ENCODE results near the gene DUSP10.
A peak's percentile ranks its signal among the peaks of the same experiment; 100 is the strongest.

Gene DUSP10

DNA sequence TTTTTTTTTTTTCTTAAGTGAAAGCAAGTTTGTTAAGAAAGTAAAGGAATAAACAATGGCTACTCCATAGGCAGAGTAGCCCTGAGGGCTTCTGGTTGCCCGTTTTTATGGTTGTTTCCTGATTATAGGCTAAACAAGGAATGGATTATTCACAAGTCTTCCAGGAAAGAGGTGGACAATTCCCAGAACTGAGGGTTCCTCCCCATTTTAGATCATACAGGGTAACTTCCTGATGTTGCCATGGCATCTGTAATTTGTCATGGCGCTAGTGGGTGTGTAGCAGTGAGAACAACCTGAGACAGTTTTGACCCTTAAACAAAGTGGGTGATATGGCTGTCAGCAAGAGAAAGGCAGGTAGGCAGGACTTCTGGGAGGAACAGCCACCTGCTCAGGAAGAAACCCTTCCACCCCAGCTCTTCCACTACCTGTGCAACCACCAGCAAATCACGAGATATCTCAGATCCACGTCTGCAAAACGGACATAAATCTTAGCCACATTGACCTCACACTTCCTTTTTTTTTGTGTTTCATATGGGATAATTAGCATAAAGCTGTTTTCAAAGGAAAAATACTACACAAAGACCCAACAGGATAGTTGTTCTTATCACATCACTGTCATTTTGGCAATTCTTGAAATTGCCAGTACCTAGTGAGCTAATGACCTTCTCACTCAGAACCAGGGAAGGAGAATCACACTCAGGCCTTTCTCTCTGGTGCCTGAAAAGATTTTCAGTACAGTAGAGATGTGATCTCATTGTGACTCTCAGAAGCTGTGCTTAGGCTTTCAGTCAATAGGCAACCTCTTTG lies 34.8 kb upstream of the DUSP10 start:
- H3K27me3 Mint-ChIP-seq = peaks cover 2% of the 10 kb centered on the region
- peaks cover 62% of the 10 kb centered on the region for H3K4me1 Mint-ChIP-seq (ENCODE audit: low read depth)
- H3K4me3 Mint-ChIP-seq = peak overlapping the region; percentile 26
- intact Hi-C loops (cut with micrococcal nuclease) = loop anchor here (1.0 to 2.0 kb wide), 2 partner anchors 34 to 68 kb away; partner anchors contain the start of gene DUSP10
- H3K27ac Mint-ChIP-seq = peak overlapping the region; percentile 83
- no peaks in the 10 kb centered on the region for H3K36me3 Mint-ChIP-seq (ENCODE audit: low read depth)
- H3K9me3 Mint-ChIP-seq = no peaks in the 10 kb centered on the region

DNA sequence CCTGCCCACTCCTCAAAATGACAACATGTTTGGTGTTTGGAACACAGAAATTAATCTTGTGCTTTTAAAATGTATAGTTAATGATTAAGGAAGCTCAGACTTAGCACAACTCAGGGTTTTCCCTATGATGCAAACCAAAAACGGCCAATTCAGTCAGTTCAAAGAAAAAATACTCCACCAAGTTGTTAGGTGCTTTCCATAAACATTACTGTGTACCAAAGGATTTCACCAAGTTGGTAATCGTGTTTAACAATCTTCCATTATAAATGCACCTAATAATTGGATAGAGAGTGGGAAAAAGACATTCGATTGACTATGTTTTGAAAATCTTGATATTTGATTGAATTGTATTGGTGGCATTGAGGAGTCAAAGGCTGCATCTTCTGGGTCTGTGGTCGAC lies 33.3 kb upstream of the DUSP10 start:
- intact Hi-C loops (cut with micrococcal nuclease) = no loop called here
- Mint-ChIP-seq H3K36me3 (ENCODE audit: low read depth) (no peaks in the 10 kb centered on the region), H3K4me1 (ENCODE audit: low read depth) (peaks cover 47% of the 10 kb centered on the region), H3K27ac (peak overlapping the region; percentile 83), H3K4me3 (no peak overlapping the region), H3K27me3 (peaks cover 2% of the 10 kb centered on the region), H3K9me3 (no peaks in the 10 kb centered on the region)

DNA sequence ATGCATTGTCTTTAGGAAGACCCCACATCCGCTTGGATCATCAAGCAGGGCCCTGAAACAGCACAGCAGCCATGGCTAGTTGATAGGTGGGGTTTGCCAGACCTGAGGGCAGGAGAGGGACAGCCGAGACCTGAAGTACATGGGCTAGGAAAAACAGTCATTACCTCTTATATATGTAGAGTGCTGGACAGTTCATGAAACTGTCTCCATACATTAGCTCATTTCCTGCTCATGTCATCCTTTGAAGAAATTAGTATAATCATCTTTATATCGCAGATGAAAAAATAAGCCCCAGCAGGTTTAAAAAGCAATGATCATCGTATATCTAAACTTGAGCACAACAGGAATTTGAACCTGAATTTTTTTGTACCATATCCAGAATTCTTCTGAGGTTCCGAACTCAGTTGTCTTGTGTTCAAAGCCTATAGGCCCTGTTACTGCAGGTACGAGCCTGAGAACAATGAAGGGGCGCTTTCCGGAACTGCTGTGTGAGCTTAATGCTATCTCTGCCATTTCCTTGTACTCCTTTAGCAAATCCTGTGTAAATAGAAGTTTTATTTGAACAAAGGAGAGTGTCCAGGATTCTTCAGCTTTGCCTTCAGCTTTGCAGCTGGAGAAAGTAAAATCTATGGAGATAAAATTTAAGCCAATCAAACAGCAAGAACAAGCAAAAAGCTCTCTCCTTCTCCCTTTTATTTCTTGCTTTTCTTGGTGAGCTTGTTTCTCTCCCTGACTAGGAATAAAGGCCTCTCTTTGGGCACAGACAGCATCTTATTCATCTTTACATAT lies 32.4 kb upstream of the DUSP10 start:
- Mint-ChIP-seq H3K36me3 (ENCODE audit: low read depth) (no peaks in the 10 kb centered on the region), H3K27ac (no peak overlapping the region), H3K9me3 (no peaks in the 10 kb centered on the region), H3K4me1 (ENCODE audit: low read depth) (peaks cover 38% of the 10 kb centered on the region), H3K4me3 (no peak overlapping the region), H3K27me3 (peaks cover 2% of the 10 kb centered on the region)
- intact Hi-C loops (cut with micrococcal nuclease) = no loop called here

DNA sequence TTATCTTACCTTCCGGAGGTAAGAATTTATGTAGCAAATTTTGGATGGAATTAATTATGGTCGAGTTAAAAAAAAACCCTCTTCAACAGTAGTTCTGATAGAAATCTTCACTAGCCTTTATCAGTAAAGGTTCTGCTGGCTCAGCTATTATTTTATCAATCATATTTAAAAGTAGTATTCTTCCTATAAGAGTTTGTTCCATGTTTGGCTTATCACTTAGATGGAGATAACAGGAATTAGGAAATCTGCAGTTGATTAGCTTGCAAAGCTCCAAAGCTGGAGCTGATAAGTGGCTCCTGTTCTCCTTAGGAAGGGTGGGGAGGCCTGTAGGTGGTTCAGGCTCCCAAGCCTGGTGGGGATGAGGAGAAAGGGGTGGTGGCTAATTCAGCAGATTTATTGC lies 31.5 kb upstream of the DUSP10 start:
- intact Hi-C loops (cut with micrococcal nuclease) = no loop called here
- Mint-ChIP-seq H3K4me3 (no peak overlapping the region), H3K27me3 (peaks cover 2% of the 10 kb centered on the region), H3K9me3 (no peaks in the 10 kb centered on the region), H3K36me3 (ENCODE audit: low read depth) (no peaks in the 10 kb centered on the region), H3K27ac (no peak overlapping the region), H3K4me1 (ENCODE audit: low read depth) (peaks cover 29% of the 10 kb centered on the region)

DNA sequence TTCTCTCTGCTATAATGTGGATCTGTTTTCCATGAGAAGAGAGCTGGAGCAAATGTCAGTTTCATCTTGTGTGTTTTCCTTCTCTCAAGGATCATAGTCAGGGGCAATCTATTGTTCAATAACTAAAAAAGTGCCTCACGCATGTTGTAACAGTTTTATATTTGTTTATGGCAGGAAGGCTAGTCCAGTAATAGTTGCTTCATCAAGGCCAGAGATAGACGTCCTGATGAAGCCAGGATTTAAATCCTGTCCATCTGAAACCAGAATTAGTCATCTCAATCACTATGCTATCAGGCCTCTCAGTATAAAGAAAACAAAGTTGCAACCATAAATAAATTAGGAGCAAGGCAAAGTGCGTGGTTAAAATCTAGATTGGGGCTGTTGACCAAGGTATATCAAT lies 30.2 kb upstream of the DUSP10 start:
- Mint-ChIP-seq H3K27ac (no peak overlapping the region), H3K4me1 (ENCODE audit: low read depth) (peaks cover 21% of the 10 kb centered on the region), H3K27me3 (peaks cover 2% of the 10 kb centered on the region), H3K4me3 (no peak overlapping the region), H3K9me3 (no peaks in the 10 kb centered on the region), H3K36me3 (ENCODE audit: low read depth) (no peaks in the 10 kb centered on the region)
- intact Hi-C loops (cut with micrococcal nuclease) = no loop called here

DNA sequence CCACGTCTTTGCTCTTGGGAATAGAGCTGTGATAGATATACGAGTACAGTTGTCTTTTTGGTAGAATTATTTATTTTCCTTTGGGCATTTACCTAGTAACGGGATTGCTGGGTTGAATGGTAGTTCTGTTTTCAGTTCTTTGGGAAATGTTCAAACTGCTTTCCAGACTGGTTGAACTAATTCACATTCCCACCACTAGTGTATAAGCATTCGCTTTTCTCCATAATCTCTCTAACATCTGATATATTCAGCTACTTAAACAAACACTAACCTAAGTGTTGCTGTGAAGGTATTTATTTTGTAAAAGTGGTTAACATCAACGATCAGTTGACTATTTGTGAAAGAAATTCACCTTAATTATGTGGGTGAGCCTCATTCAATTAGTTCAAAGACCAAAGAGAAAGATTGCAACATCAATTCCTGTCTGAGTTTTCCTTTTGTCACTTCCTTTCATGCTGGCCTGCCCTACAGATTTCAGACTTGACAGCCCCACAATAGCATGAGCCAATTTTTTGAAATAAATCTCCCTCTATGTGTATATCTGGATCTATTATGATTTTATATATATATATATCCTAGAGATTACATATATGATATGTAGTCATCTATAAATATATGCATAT lies 26.7 kb upstream of the DUSP10 start:
- intact Hi-C loops (cut with micrococcal nuclease) = no loop called here
- no peak overlapping the region for H3K4me3 Mint-ChIP-seq
- H3K4me1 Mint-ChIP-seq (ENCODE audit: low read depth) = peaks cover 4% of the 10 kb centered on the region
- H3K36me3 Mint-ChIP-seq (ENCODE audit: low read depth) = no peaks in the 10 kb centered on the region
- H3K9me3 Mint-ChIP-seq = no peaks in the 10 kb centered on the region
- H3K27ac Mint-ChIP-seq = no peak overlapping the region
- H3K27me3 Mint-ChIP-seq = no peaks in the 10 kb centered on the region

DNA sequence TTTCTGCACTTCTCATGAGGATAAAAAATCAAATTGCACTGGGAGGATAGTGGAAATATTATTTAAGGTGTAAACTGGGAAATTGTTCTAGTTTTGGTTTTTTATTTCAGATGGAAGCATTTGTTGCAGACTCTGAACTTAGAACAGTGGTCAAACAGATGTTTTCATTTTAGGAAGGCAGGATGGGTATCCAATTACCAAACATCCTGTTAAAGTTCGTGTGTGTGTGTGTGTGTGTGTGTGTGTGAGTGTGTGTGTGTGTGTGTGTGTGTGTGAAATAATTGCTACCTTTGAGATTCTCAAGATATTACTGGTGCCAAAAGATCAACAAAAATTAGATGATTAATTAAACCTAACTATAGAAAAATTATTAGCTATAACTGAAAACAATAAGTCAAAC lies 24.3 kb upstream of the DUSP10 start:
- H3K4me3 Mint-ChIP-seq = no peak overlapping the region
- no peaks in the 10 kb centered on the region for H3K9me3 Mint-ChIP-seq
- H3K27me3 Mint-ChIP-seq = no peaks in the 10 kb centered on the region
- H3K27ac Mint-ChIP-seq = no peak overlapping the region
- intact Hi-C loops (cut with micrococcal nuclease) = no loop called here
- peaks cover 4% of the 10 kb centered on the region for H3K4me1 Mint-ChIP-seq (ENCODE audit: low read depth)
- H3K36me3 Mint-ChIP-seq (ENCODE audit: low read depth) = no peaks in the 10 kb centered on the region

DNA sequence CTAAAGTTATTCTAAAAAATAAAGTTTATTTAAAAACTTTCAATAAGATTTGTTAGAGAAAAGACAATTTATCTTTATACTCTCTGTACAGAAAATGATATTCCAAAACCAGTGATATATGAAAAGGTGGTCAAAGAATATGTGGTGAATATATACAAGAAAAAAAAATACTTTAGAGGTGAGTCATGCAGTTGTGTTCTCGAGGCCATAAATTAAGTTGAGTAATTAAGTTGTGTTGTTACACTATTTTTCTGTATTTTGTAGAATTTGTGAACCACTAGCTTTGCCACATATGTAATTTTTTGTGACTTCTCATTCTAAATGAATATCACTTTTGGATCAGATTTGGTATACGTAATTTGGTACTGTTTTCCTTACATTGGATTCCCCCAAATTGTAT lies 23.6 kb upstream of the DUSP10 start:
- no peaks in the 10 kb centered on the region for H3K27me3 Mint-ChIP-seq
- no peak overlapping the region for H3K4me3 Mint-ChIP-seq
- no peaks in the 10 kb centered on the region for H3K9me3 Mint-ChIP-seq
- H3K4me1 Mint-ChIP-seq (ENCODE audit: low read depth) = peaks cover 4% of the 10 kb centered on the region
- intact Hi-C loops (cut with micrococcal nuclease) = no loop called here
- H3K27ac Mint-ChIP-seq = no peak overlapping the region
- H3K36me3 Mint-ChIP-seq (ENCODE audit: low read depth) = no peaks in the 10 kb centered on the region

DNA sequence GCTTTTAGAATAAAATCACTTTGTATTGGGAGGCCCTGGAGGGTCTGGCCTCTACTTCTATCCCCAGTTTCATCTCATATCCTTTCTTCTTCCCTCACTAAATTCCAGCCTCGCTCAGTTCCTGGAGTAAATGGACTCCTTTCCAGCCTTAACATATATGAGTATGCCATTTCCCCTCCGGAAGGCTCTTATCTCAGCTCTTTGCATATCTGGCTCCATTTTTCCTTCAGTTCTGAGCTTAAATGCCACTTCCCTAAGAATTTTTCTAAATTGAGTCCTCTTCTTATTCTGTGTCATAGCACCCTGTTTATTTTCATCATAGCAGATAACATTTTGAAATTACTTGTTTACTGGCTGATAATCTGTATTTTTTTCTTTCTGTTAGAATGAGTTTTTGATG lies 20.2 kb upstream of the DUSP10 start:
- no peaks in the 10 kb centered on the region for H3K27me3 Mint-ChIP-seq
- no peak overlapping the region for H3K4me3 Mint-ChIP-seq
- no peaks in the 10 kb centered on the region for H3K36me3 Mint-ChIP-seq (ENCODE audit: low read depth)
- intact Hi-C loops (cut with micrococcal nuclease) = no loop called here
- no peak overlapping the region for H3K27ac Mint-ChIP-seq
- H3K4me1 Mint-ChIP-seq (ENCODE audit: low read depth) = peaks cover 7% of the 10 kb centered on the region
- no peaks in the 10 kb centered on the region for H3K9me3 Mint-ChIP-seq

DNA sequence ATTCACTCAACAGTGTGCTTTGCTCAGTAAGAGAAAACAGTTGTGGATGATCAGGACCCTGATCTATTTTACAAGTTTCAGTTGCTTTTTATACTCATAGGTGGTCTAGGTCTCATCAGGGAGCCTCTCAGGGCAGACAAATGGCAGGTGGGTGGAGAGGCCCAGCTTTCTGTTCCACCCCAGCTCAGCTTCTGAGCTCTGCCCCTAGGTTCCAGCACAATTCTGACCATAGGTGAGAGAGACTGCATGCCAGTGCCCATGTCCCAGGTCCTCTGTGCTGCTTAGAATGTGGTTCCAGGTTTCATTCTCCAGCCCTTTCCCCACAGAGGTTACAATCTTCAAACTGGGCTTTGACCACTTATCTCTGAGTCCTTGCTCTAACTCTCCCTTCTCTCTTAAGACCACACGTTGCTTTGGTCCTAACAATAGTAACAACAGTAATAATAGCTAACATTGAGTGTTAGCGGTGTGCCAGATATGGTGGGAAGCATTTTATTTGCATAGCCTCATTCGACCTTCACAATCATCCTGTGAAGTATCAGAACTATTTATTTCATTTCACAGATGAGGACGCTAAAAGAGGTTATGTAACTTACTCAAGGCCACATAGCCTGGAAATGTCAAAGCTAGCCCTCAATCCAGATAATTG lies 19.6 kb upstream of the DUSP10 start:
- Mint-ChIP-seq H3K27ac (no peak overlapping the region), H3K4me1 (ENCODE audit: low read depth) (peaks cover 5% of the 10 kb centered on the region), H3K9me3 (no peaks in the 10 kb centered on the region), H3K36me3 (ENCODE audit: low read depth) (no peaks in the 10 kb centered on the region), H3K4me3 (no peak overlapping the region), H3K27me3 (no peaks in the 10 kb centered on the region)
- intact Hi-C loops (cut with micrococcal nuclease) = no loop called here

DNA sequence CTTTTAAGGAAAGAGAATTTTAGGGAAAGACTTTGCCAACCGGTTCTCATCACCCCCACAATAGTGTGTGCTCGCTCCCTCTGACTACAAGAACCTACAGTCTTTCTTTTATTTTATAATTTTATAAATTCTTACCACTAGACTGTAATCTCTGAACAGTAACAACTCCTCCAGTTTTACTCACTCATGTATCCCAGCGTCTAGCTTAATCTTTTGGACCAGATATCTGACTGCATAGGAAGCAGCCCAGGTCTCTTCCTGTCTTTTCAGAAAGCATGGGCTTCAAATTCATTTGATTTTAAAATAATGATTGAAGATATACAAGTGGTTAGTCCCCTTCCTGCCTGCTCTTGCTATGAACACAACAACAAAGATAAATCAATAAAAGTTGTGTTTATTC lies 19.0 kb upstream of the DUSP10 start:
- Mint-ChIP-seq H3K36me3 (ENCODE audit: low read depth) (no peaks in the 10 kb centered on the region), H3K4me3 (no peak overlapping the region), H3K27me3 (no peaks in the 10 kb centered on the region), H3K27ac (no peak overlapping the region), H3K4me1 (ENCODE audit: low read depth) (peaks cover 5% of the 10 kb centered on the region), H3K9me3 (no peaks in the 10 kb centered on the region)
- intact Hi-C loops (cut with micrococcal nuclease) = no loop called here

DNA sequence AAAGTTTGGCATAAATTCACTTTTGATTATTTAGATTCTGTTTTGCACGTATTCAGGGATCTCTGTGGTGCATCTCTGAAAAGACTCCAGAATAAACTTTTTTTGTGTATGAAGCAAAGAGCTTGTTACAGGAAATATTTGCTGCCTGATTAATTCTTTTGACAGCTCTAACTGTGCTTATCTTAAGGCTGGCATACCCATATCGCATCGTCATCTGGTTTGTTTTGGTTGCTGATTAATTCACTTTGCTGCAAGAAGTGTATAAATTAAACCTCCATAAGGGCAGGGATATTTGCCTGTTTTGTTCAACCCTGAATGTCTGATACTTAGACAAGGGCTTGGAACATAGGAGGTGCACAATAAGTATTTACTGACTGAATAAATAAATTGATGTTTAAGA lies 17.5 kb upstream of the DUSP10 start:
- no peaks in the 10 kb centered on the region for H3K9me3 Mint-ChIP-seq
- intact Hi-C loops (cut with micrococcal nuclease) = no loop called here
- no peak overlapping the region for H3K27ac Mint-ChIP-seq

DNA sequence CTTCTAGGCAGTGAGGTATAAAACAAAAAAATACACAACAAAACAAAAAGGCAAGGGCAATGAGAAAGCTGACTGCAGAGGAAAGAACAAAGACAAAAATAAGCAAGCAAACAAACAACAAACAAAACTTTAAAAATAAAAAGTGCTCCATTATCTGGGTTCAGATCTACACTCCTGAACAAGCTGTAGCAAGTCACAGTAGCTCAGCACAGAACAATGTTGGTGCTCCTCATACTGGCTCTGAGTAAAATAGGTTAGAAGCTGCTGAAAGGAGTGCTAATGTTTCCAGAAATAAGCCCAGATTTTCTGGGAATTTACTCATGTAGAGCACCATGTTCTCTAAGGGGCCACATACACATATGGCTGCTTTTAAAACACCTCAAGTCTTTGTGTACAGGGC lies 16.6 kb upstream of the DUSP10 start:
- peaks cover 2% of the 10 kb centered on the region for H3K27me3 Mint-ChIP-seq

More for the DNA sequence above, 17.5 kb upstream of the DUSP10 start:
- no peaks in the 10 kb centered on the region for H3K36me3 Mint-ChIP-seq (ENCODE audit: low read depth)
- peaks cover 2% of the 10 kb centered on the region for H3K27me3 Mint-ChIP-seq
- peaks cover 13% of the 10 kb centered on the region for H3K4me1 Mint-ChIP-seq (ENCODE audit: low read depth)
- H3K4me3 Mint-ChIP-seq = no peak overlapping the region

More for the DNA sequence above, 16.6 kb upstream of the DUSP10 start:
- intact Hi-C loops (cut with micrococcal nuclease) = no loop called here
- no peaks in the 10 kb centered on the region for H3K9me3 Mint-ChIP-seq
- peaks cover 22% of the 10 kb centered on the region for H3K4me1 Mint-ChIP-seq (ENCODE audit: low read depth)
- H3K36me3 Mint-ChIP-seq (ENCODE audit: low read depth) = no peaks in the 10 kb centered on the region
- H3K27ac Mint-ChIP-seq = no peak overlapping the region
- no peak overlapping the region for H3K4me3 Mint-ChIP-seq
